Left ventricle myocardium inferior (tissue), 1 donor: ENCODE measurements around the gene SDC1. TPM values are rescaled to one million over a fixed set of nuclear protein-coding genes. Genes with fewer than 3 reads are reported as not detected.
"Not testable (repeated sequence)": the region's sequence is repeated elsewhere in the genome, so short reads cannot be mapped to it uniquely, and the experiment has no call there.

Experiments
- DNase-seq: peaks from one replicate; pipeline ENCODE4 v3.0.0-alpha.2; 2020
- H3K27ac ChIP-seq: fragments of 200-600 bp; replicated peaks from 2 replicates; pipeline ENCODE4 v1.8.0; 2021
- H3K27me3 ChIP-seq: fragments of 200-600 bp; 2 replicates; pipeline ENCODE4 v1.8.0; 2021; ENCODE audit warnings: low read depth
- H3K36me3 ChIP-seq: fragments of 200-600 bp; 2 replicates; pipeline ENCODE4 v1.8.0; 2021
- H3K4me1 ChIP-seq: fragments of 200-600 bp; 2 replicates; pipeline ENCODE4 v1.8.0; 2021
- H3K4me3 ChIP-seq: fragments of 200-600 bp; 2 replicates; pipeline ENCODE4 v1.8.0; 2021; ENCODE audit warnings: mild to moderate bottlenecking, moderate library complexity
- H3K9me3 ChIP-seq: fragments of 200-600 bp; replicated peaks from 2 replicates; pipeline ENCODE4 v1.8.0; 2021
- CTCF ChIP-seq: fragments of 200-600 bp; IDR thresholded peaks from 2 replicates; pipeline ENCODE4 v1.8.0; 2021; ENCODE audit warnings: antibody characterized with exemption, mild to moderate bottlenecking, borderline replicate concordance
- intact Hi-C: fragments of 100-400 bp; cut with micrococcal nuclease; formaldehyde crosslinking; loops from one replicate; pipeline ENCODE4 v1.11.0; 2022
- long read RNA-seq: library from polyadenylated mRNA; unstranded; transcript quantifications from one replicate; pipeline ENCODE4 v2.0.0, GENCODE V29; 2021
- total RNA-seq: library from RNA; stranded (reverse); fragmentation: NEBNext Ultra II Directional; extraction: Animal tissue kit (Norgen Biotek cat#: 25700); gene quantifications from one replicate; pipeline ENCODE4 v1.2.1, GENCODE V29; 2021
- donor health status: DM: no; HTN: yes; CAD: no; lungs with severe emphysema.

SDC1 gene
- 0.41 TPM for total RNA-seq
- long read RNA-seq = 0 reads

GRCh38 chr2:20224716-20225293 lies at the start of gene SDC1:
TSS of gene SDC1 (minus strand) at chr2:20225130. CDS start at chr2:20224867, 263 bp downstream.
- Histone ChIP-seq H3K4me1 (peaks cover 28% of the 10 kb centered on the region), H3K36me3 (no peaks in the 10 kb centered on the region), H3K27ac (no peak within 1 kb of the TSS), H3K4me3 (peak within 1 kb of the TSS; percentile 74), H3K9me3 (no peaks in the 10 kb centered on the region), H3K27me3 (peaks cover 75% of the 10 kb centered on the region)
- TF ChIP-seq CTCF = no peak
- DNase-seq = no peak
- intact Hi-C loops = no loop called here

GRCh38 chr2:20273042-20273441 lies 48.1 kb upstream of the SDC1 start:
- no peak overlapping the region for H3K4me3 ChIP-seq
- intact Hi-C loops = no loop called here
- peaks cover 10% of the 10 kb centered on the region for H3K4me1 ChIP-seq
- no peak for DNase-seq
- no peaks in the 10 kb centered on the region for H3K27me3 ChIP-seq
- H3K9me3 ChIP-seq = no peaks in the 10 kb centered on the region
- no peak for TF ChIP-seq CTCF
- H3K36me3 ChIP-seq = peaks cover 17% of the 10 kb centered on the region
- no peak overlapping the region for H3K27ac ChIP-seq

- H3K27me3 ChIP-seq, H3K4me3 ChIP-seq, intact Hi-C loops, H3K27ac ChIP-seq, DNase-seq, H3K4me1 ChIP-seq, H3K9me3 ChIP-seq: not testable (repeated sequence)
- peaks cover 15% of the 10 kb centered on the region for H3K36me3 ChIP-seq
Observed at GRCh38 chr2:20268317-20268716, 43.4 kb upstream of the SDC1 start.

GRCh38 chr2:20267529-20267928 lies 42.6 kb upstream of the SDC1 start:
- intact Hi-C loops = no loop called here
- Histone ChIP-seq H3K9me3 (no peaks in the 10 kb centered on the region), H3K36me3 (peaks cover 15% of the 10 kb centered on the region), H3K4me3 (no peak overlapping the region), H3K4me1 (peaks cover 4% of the 10 kb centered on the region), H3K27ac (no peak overlapping the region), H3K27me3 (no peaks in the 10 kb centered on the region)
- TF ChIP-seq CTCF = no peak
- DNase-seq = no peak

GRCh38 chr2:20264629-20265028 lies 39.7 kb upstream of the SDC1 start:
- DNase-seq = no peak
- Histone ChIP-seq H3K9me3 (no peaks in the 10 kb centered on the region), H3K36me3 (peaks cover 34% of the 10 kb centered on the region), H3K4me1 (no peaks in the 10 kb centered on the region), H3K27ac (no peak overlapping the region), H3K27me3 (no peaks in the 10 kb centered on the region), H3K4me3 (no peak overlapping the region)
- intact Hi-C loops = no loop called here
- TF ChIP-seq CTCF = no peak

- intact Hi-C loops = no loop called here
- H3K4me1 ChIP-seq = no peaks in the 10 kb centered on the region
- DNase-seq = no peak
- no peak overlapping the region for H3K4me3 ChIP-seq
- H3K27ac ChIP-seq = no peak overlapping the region
- H3K9me3 ChIP-seq = no peaks in the 10 kb centered on the region
- peaks cover 88% of the 10 kb centered on the region for H3K36me3 ChIP-seq
- no peaks in the 10 kb centered on the region for H3K27me3 ChIP-seq
- TF ChIP-seq CTCF = no peak
Observed at GRCh38 chr2:20257411-20257810, 32.5 kb upstream of the SDC1 start.
